HG02678 (cell line): Measurements from ENCODE around the gene IGFBP7.

Experiments used
- ATAC-seq: cut with Tn5 transposase; IDR thresholded peaks from one replicate; pipeline ENCODE4 v1.9.1; 2021; ENCODE audit warnings: mild to moderate bottlenecking, moderate library complexity; ENCODE audit not compliant: unreplicated experiment

The IGFBP7 gene

DNA sequence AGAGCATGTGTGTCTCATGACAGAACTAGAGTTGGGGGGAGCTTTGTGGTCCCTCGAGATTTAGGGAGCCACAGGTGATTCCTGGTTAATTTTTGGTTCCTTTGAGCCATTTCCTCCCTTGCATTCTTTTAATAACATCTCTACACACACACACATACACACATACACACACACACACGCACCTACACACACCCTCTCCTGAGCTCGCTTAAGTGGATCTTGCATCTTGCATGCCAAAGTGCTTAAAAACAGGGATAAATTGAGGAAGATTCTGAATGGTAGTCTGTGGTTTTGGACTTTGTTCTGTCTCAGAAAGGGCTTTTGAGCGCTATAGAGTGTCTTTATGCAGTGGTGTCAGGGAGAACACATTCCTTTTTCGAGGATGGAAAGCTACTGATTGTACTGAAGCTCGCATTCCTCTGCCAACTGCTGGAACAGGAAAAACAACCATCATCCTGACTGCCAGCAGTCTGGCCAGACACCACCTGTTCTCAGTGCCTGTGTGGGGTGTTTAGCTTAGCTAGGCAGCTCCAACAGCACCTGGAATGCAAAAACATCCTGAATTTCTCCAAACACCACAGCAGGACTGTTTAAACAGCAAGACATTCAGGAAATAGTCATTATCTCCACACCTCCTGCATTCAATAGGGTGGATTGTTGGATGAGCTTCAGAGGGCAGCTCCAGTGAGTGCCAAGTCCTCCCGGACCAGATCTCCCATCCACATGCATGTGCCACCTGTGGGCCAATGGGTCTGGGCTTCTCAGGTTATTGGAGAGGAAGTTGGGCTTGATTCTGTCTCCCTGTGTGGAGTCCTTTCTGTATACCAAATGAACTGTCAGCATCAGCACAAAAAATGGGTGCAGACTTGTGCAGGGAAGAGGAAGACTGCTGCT is 21.9 kb upstream of the IGFBP7 start:
- ATAC-seq: no peak

DNA sequence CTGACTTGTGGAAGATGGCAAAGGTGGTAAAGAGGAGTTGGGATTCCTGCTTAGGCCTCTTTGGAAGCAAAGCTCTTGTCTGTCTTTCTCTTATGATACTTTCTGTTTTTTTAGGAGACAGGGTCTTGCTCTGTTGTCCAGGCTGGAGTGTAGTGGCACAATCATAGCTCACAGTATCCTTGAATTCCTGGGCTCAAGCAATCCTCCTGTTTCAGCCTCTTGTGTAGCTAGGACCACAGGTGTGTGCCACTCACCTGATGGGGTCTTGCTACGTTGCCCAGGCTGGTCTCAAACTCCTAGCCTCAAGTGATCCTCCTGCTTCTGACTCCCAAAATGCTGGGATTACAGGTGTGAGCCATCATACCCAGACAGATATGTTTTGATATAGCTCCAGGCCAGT is 19.3 kb upstream of the IGFBP7 start:
- ATAC-seq: no peak

DNA sequence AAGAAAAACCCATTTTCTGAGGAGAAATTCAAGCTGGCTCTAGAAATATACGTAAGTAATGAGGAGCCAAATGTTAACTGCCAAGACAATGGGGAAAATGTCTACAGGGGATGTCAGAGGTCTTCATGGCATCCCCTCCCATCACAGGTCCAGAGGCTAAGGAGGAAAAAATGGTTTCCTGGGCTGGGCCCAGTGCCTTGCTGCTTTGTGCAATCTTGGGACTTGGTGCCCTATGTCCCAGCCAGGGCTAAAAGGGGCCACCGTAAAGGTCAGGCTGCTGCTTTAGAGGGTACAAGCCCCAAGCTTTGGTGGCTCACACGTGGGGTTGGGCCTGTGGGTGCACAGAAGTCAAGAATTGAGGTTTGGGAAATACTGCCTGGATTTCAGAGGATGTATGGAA is 17.2 kb upstream of the IGFBP7 start:
- no peak for ATAC-seq

DNA sequence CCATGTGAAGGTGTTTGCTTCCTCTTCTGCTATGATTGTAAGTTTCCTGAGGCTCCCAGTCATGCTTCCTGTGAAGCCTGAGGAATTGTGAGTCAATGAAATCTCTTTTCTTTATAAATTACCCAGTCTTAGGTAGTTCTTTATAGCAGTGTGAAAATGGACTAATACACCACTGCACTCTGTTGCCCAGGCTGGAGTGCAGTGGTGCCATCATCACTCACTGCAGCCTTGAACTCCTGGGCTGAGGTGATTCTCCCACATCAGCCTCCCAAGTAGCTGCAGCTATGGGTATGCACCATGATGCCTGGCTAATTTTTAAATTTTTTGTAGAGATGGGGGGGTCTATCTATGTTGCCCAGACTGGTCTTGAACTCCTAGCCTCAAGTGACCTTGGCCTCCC is 15.8 kb upstream of the IGFBP7 start:
- no peak for ATAC-seq

DNA sequence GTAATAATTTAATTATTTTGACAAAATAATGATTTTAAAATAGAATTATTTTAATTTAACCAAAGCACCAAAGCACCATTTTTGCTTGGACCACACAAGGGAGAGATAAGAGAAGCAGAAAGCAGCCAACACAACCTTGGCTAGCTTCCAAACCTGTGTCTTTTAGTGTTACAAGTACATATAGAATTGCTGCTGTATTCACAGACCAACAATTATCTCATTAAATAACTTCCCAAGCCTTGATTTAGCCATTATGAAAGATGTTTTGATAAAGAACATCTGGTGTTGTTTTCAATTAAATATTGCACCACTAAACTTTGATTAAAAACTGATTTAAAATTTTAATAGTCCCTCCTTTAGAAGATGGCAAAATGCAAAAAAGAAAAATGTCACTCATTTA is 14.0 kb upstream of the IGFBP7 start:
- ATAC-seq: no peak

DNA sequence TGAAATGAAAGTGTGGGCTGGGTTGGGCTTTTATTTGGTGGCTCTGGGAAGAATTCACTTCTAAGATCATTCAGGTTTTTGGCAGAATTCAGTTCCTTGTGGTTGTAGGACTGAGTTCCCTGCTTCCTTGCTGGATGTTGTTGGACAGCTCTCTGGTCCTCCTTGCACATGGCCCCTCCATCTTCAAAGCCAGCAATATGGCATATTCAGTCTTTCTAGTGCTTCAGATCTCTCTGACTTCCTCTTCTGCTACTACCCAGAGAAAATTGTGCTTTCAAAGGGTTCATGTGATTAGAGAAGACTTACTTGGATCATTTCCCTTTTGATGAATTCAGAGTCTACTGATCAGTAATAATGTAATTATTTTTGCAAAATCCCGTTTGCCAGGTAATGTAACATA is 12.8 kb upstream of the IGFBP7 start:
- ATAC-seq: no peak

DNA sequence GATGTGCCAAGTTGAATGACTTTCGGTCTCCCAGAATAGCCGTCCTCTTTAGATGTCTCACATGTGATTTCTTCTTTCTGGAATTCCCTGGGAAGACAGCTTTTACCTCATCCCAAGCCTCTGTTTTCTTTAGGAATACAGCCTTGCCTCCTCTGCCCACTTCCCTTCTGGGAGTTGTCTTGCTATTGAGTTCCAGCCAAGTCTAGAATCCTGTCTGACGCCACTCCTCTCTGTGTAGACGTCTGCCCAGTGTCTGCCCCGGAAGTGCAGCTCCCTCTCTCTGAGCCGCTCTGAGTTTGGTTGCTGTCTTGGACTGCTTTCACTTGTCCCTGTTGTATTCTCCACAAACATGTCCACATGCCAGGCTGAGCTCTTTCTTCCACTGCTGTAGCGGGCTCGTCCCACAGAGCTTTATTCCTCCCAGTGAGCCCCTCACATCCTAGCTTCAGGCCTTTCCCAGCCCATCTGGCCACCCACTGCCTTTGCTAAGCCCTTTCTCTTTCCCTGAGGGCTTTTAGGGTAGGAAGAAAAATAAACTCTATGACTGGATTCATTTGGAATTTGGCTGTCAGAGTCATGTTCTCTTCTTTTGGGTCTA is 9.0 kb upstream of the IGFBP7 start:
- ATAC-seq: no peak

DNA sequence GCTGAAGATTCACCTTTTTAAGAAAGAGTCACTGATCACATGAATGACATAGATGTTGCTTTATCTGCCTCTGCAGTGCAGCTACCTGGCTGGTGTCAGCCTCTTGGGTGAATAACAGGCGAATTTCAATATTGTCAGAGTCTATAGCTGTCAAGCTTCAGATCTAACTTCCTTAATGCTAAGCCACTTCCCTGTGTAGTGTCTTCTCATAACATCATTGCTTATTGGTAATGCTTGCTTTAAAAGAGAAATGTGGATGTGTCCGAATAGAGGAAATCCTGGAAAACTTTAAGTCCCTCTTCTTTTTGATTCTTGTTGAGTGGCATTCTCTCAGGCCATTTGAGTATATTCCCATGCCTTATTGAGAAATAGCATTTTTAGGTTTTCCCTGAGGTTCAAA is 7.3 kb upstream of the IGFBP7 start:
- ATAC-seq: no peak

DNA sequence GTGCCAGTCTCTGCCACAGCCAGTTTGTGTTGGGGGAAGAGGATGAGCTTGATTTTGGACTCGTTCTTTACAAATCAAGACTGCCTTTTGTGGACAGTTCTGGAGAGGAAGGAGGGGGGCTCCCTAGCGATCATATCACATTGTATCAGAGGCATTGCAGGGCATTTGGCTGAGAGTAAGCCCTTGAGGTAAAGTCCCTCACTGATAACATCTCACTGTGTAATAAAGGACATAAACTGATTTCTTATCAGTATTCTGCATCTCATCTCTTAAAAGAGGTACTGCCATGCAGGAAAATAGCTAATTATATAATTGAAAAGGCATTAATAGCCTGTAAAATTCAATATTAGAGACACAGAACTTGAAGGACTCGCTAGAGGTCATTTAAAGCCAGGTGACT is 6.1 kb upstream of the IGFBP7 start:
- ATAC-seq: no peak

DNA sequence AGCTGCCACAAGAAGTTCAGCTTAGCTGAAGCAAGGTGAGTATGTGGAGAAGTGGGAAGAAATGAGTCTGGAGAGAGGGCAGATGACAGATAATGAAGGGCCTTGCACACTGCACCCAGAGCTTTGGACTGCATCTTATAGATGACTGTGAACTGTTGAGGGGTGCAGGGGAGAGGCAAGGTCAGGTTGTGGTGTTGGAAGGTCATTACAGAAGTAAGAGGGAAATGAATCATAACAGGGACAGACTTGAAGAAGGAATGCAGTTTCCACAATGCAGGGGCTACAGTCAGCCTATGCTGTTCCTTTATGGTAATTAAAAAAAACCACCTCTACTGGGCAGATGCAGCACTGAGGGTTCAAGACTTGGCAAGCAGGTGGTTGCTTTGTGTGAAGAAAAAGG is 4.8 kb upstream of the IGFBP7 start:
- ATAC-seq: no peak

DNA sequence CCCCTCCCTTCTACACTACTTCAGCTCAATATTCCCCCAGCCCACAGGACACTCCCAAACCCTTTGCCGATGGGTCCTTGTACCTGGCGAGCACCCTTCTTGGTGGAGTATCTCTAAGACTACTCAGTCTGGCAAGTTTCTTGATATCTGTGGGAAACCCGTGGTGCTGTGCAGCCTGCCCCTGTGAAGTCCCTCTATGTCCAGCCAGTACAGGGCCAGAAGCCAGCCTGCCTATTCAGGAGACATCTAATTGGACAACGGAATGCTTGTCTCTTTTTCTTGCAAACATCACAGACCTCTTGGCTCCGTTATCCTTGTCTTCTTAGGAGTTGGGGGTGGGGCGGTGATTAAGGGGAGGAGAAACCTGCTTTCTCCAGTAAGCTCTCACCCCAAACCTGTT is 3.7 kb upstream of the IGFBP7 start:
- ATAC-seq: no peak

DNA sequence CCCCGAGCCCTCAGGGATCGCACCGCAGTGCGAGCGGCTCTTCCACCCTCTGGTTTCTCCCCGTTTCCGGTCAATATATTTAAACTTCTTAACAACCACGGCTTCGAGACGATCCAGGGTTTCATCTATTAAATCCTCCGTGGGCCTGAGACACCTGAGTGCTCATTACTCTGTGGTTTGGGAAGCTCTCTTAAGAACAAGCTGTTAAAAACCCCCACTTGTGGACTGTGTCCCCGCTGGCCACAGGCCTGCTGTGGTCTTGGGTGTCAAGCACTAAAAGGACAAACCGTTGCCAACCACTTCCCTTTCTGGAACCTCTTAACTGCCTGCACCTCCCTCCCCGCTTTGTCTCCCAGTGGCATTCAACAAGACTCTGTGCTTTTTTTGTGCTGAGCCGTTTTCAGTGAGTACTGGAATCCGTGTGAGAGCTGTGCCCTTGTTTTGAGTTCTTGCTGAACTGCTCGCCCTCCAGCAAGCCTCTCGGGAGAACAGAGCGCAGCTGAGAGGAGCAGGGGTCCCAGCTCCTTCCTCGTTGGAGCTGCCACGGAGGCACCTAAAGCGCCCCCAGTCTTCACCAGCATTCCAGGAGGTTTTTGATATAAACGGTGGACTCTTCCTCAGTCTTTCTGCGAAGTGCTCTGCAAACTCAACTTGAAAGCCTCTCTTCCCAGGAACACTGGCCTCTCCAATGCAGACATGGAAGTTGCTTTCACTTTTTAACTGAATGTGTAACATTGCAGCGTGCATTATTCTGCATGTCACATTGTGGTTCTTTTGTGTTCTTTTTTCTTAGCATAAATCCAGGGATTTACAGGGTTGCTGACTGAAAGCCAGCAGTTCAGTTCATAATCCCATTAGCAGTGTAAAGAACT is 691 bp upstream of the IGFBP7 start:
- ATAC-seq: no peak

DNA sequence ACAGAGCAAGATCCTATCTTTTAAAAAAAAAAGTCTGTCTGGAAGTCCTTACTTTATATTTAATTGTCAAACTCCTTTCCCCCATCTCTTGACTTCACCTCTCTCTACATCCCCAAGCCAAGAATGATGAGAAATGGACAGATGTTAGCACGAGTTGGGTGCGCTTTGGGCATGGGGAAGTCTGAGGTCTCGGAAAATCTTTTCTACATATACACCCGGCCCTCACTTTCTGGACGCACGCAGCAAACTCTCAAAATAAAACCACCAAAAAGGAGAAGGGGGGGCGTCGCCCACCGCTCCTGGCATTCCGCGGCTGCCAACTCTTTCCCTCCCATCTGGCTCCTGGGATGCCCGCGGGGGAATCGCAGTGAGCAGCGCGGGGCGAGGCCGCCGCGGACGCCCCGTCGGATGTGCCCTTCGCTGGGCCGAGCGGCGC is 756 bp downstream of the IGFBP7 start:
- ATAC-seq: no peak

DNA sequence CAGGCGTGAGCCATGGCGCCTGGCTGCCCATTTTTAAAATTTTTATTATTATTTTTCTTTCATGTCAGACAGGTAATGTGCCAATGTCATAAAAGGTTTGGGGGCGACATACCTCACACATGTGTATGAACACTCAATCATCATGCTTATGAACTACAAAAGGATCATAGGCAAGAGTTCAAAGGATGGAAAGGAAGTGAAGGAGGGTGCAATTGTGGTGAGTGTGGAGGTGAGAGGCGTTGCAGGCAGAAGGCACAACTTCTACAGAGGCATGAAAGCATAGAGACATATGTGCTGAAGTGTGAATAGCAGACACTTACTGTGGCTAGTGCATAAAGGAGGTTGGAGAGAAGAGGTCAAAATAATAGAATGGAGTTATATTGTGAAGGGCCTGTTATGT is 4.0 kb downstream of the IGFBP7 start:
- no peak for ATAC-seq

DNA sequence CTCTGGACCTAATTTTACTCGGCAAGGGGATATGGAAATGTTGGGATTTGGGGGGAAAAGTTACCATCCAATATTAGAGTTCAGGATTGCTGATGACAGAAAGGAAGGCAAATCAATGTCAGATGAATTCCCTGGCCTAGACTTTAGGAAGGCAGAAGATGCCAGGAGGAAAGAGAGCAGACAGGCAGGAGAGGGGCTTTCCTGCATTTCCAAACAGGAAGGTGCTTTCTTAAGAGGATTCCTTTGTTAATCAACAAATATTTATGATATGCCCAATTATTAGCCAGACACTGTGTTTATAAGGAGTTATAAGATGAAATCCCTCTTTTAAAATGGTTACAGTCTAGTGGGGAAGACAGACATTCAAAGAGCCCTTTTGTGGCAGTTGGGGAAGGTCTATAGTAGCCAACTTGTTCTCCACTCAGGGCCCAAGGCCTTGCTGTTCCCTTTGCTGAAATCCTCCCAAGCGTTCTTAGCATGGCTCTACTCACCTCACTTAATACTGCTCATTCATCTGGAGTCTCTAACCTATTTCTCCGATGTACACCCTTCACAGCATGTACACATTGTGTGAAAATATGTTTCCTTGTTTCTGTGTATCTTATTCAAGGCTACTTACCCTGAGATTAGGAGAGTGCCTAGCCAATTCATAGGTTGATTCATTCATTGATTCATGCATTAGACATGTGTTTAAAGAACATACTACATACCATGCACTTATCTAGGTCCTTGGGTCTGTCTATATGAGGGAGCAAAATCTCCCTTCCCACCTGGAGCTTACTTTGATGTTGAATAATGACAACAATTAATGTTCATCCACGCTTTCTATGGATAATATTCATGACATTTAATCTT is 5.3 kb downstream of the IGFBP7 start:
- ATAC-seq: no peak

DNA sequence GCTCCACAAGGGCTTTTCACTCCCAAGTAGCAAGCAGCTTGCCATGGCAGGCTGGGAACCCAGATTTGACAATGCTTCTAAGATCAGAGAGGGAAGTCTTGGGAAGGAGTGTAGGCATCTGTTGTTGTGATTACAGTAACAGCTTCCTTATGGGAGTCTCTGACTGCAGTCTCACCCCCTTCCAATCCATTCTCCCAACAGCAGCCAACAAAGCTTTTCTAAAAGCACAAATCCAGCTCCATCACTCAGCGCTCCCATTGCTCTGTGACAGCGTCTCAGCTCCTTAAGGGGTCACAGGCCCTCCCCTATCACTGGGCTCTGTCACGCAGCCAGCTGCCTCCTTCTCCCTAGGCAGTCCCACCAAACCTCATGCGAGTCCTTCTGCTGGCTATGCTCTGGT is 7.1 kb downstream of the IGFBP7 start:
- ATAC-seq: no peak

DNA sequence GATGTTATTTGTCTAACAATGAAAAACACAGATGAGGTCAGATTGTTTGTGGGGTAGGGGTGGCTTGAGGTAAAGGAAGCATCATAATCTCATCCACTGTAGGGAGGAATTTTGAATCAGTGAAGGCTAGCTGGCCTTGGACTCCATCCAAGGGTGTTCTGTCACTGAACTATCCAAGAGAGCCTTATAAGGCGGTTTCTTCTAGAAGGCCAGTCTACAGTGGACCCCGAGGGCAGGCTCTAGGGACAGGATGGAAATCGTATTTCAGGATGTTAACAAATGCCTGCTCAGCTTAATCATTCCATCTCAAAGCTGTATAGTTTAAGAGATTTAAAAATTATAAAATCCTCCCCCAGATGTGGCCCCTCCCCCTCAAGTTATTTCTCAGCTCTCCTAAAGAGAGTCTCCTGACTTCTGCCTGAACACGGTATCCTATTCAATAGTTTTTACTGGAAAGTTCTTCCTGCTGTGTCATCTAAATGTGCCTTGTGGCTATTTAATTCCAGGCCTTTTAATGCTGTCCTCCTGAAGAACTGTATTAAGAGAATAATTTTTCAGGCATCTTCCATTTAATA is 8.0 kb downstream of the IGFBP7 start:
- no peak for ATAC-seq

DNA sequence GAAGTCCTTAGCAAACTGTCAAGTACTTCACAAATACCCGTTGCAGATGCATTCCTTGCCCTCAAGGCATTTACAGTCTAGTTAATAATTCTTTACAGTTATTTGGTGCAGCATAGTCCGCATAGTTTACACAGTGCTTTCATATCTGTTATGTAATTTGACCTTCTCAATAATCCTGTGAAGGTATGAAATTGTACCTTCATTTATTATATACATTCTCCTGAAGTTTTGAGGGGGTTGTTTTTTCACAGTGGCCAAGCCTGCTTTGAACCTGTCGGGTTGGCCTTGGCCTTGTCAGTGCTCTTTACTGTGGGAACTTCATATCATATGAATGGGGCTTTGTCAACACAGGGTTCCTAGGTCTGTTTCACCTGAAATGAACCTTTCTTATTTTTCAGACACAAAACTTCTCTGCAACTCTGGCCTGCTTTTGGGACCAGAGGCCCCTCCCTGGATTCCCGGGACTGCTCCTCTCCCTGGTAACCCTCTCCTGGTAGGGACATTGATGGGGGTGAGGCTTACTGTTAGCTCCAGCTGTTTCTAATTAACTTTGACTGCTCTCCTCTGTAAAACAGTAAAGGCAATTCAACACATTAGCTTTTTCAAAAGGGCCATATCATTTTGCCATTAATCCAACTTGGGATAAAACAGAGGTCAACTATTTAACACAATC is 9.1 kb downstream of the IGFBP7 start:
- ATAC-seq: no peak

DNA sequence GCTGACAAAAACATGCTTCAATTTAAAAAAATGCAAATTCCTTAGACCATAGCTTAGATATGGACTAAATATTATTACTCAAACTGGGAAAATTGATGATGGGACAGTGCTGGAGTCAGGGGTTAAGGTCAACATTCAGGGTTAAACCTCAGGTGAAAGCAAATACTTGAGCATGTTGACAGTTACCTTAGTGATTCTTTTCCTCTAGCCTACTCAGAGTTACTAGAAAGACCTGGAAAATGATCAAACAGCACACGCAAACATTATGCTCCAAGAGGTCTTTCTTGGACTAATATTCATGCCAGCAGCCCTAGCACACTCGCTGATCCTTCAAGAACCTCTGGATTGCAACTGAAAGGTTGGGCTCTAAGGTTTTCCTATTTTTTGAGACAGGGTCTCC is 10.8 kb downstream of the IGFBP7 start:
- no peak for ATAC-seq

DNA sequence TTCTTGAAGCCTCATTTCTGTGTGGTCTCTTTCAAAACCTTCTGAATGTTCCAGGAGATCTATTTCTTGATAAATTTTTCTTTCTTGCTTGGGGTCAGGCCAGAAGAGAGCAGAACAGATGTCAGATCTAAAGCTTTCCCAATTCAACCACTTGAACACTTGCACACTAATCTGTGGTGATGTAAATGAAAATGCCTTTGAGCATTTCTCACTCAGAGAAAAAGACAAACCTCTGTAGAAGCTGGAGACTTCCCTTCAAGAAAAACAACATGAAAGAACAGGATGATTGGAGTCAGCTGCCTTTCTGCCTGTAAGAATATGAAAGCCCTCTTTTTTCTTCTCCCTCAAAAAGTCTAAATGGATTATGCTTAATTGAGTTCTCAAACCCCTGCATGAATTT is 11.2 kb downstream of the IGFBP7 start:
- no peak for ATAC-seq
